RWPE1 (cell line): ENCODE results near the gene SRPK2.
"Not testable (repeated sequence)": the region's sequence is repeated elsewhere in the genome, so short reads cannot be mapped to it uniquely, and the experiment has no call there.

ENCODE experiments used
- CTCF ChIA-PET: fragments of 350-600 bp; sonication (Branson Sonifier 250); formaldehyde crosslinking; extraction: SDS; loops from one replicate; lab custom pipeline; 2021; lab: Yijun Ruan, JAX
- POLR2A ChIA-PET: fragments of 400-600 bp; formaldehyde crosslinking; extraction: SDS; loops from one replicate; lab custom pipeline; 2020; ENCODE audit warnings: antibody characterized with exemption; ENCODE audit not compliant: low non-redundant PET; lab: Yijun Ruan, JAX
- DNase-seq: peaks from one replicate; pipeline ENCODE4 v3.0.0; 2012; ENCODE audit warnings: low spot score
- H3K27ac ChIP-seq: fragments of 450-650 bp; 2 replicates; pipeline ENCODE4 v1.5.1; 2017
- TF ChIP-seq, protein P1 (sequence below): fragments of 450-650 bp; conservative IDR thresholded peaks from 2 replicates; pipeline ENCODE4 v1.5.1; 2017; ENCODE audit warnings: low read depth, mild to moderate bottlenecking

Gene SRPK2

DNA sequence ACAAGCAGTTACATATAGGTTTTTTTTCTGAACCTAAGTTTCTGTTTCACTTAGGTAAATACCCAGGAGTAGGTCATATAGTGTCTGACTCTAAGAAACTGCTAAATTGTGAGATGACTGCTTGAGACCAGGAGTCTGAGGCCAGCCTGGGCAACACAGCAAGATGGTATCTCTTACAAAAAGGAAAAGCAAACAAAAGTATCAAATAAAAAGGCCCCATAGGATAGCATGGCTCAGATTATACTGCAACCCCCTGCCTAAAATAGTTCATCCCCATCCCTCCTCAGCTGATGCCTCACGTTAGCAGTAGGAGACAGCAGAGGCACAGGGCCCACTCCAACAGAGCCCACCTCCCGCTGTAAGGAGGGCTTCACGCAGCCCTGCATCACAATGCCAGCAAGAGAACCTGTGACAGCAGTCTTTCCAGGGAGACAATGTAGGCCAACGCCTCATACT, 90.3 kb downstream of the SRPK2 start:
- CTCF ChIA-PET, result no interaction called here
- POLR2A ChIA-PET, result no interaction called here
- TF ChIP-seq, protein P1, sequence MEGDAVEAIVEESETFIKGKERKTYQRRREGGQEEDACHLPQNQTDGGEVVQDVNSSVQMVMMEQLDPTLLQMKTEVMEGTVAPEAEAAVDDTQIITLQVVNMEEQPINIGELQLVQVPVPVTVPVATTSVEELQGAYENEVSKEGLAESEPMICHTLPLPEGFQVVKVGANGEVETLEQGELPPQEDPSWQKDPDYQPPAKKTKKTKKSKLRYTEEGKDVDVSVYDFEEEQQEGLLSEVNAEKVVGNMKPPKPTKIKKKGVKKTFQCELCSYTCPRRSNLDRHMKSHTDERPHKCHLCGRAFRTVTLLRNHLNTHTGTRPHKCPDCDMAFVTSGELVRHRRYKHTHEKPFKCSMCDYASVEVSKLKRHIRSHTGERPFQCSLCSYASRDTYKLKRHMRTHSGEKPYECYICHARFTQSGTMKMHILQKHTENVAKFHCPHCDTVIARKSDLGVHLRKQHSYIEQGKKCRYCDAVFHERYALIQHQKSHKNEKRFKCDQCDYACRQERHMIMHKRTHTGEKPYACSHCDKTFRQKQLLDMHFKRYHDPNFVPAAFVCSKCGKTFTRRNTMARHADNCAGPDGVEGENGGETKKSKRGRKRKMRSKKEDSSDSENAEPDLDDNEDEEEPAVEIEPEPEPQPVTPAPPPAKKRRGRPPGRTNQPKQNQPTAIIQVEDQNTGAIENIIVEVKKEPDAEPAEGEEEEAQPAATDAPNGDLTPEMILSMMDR, result no peak
- no peak overlapping the region for H3K27ac ChIP-seq
- no peak for DNase-seq

DNA sequence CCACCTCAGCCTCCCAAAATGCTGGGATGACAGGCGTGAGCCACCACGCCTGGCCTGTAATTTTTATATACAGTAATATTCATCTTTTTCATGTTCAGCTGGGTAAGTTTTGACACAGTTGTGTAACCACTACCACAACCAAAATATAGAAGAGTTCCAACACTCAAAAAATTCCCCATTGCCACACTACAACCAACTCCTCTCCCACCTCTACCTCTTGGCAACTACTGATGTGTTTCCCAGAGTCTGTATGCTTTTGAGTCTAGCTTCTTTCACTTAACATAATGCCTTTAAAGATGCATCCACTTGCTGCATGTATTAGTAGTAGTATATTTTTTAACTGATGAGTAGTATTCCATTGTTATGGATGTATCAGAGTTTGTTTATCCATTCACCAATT, 90.7 kb downstream of the SRPK2 start:
- CTCF ChIA-PET, result no interaction called here
- POLR2A ChIA-PET, result no interaction called here
- DNase-seq, result no peak
- TF ChIP-seq, protein P1, result no peak
- H3K27ac ChIP-seq, result no peak overlapping the region

DNA sequence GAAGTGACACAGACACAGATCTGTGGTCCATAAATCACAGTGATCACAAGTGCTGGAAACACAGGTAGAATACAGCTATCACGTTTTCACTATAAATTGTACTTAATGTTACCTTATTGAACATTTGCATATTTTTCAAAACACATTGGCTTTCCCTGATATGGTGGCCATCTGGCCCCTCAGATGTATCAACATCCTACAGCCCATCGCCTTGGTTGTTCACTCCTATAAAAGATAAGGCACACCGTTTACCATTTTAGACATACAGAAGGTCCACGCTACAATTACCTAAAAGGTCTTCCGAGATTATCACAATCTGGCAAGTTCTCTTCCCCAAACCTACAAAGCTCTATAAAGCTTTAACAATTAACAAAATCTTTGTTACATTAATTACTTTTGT, 91.4 kb downstream of the SRPK2 start:
- TF ChIP-seq, protein P1, result no peak
- no peak for DNase-seq
- no peak overlapping the region for H3K27ac ChIP-seq
- ChIA-PET CTCF (no interaction called here), POLR2A (no interaction called here)

DNA sequence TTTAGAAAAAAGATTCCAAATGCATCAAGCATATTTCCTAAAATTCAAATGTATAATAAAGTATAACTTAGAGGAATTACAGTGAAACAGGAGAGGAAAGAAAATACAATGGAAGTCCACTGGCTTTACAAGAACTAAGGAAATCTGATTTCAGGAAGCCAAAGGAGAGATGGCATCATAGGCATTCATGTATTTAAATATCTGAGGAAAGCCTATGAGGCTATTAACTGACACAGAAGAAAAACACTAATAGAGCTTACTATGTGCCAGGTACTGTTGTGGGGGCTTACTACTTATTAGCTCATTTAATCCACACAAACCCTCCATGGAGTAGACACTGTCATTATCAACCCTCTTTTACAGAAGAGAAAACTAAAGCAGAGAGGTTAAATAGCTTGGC, 92.2 kb downstream of the SRPK2 start:
- POLR2A ChIA-PET, result no interaction called here
- TF ChIP-seq, protein P1, result no peak
- DNase-seq, result no peak
- CTCF ChIA-PET, result interaction anchor here (0.6 kb wide), 1 partner anchor 38 kb away, joined by 4 read pairs; no protein-coding TSS in a partner anchor
- no peak overlapping the region for H3K27ac ChIP-seq

DNA sequence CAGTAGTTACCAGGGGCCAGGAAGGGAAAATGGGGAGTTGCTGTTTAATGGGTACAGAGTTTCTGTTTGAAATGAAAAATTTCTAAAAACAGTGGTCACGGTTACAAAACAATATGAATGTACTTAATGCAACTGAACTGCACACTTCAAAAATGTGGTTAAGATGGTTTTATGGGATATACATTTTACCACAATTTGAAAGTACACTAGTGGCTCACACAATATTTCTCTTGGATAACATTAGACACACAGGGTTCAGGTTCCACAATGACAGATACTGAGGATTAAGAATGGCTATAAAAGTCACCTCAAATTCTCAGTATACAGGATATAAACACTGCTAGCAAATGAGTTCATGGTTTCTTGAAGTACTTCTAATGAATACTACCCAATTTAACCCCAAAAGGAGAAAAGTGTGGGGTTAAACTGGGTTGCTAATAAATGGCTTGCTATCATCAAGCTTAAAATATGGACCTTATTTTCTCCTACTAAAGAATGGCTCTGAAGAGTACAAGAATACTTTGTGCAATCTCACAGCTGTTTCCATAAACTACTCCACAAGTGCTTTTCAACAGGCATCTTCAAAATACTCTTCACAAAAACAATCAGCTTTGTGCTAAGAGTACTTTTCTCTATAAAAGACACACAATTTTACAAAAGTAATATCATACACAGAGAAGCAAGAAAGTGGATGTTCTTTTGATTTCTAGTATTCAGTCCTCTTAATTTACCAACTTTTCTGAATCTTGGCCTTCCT, 92.9 kb downstream of the SRPK2 start:
- TF ChIP-seq, protein P1, result no peak
- DNase-seq, result no peak
- CTCF ChIA-PET, result interaction anchor here (0.6 kb wide), 1 partner anchor 38 kb away, joined by 4 read pairs; no protein-coding TSS in a partner anchor
- no peak overlapping the region for H3K27ac ChIP-seq
- POLR2A ChIA-PET, result no interaction called here

DNA sequence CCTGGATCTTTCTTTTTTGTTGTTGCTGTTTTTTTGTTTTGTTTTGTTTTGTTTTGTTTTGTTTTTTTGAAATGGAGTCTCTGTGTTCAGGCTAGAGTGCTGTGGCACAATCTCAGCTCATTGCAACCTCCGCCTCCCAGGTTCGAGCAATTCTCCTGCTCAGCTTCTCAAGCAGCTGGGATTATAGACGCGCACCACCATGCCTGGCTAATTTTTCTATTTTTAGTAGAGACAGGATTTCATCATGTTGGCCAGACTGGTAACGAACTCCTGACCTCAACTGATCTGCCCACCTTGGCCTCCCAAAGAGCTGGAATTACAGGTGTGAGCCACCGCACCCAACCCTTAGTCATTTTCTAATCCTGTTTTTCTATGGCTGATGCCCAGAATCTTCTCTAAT, 94.2 kb downstream of the SRPK2 start:
- POLR2A ChIA-PET, DNase-seq, H3K27ac ChIP-seq: not testable (repeated sequence)
- CTCF ChIA-PET, result interaction anchor here (0.7 kb wide), 1 partner anchor 313 kb away, joined by 3 read pairs; no protein-coding TSS in a partner anchor

DNA sequence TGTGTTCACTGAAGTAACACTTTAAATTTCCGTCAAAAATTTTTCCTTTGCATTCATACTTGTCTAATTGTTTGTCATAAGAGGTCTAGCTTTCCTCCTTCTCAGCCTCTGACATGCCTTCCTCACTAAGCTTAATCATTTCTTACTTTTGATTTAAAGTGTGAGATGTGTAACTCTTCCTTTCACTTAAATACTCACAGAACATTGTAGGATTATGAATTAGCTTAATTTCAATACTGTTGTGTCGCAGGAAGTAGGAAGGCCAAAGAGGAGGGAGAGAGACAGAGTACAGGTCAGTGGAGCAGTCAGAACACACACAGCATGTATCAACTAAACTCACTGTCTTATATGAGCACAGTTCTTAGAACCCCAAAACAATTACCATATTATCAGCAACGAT, 99.0 kb downstream of the SRPK2 start:
- TF ChIP-seq, protein P1, result no peak
- CTCF ChIA-PET, result no interaction called here
- no peak overlapping the region for H3K27ac ChIP-seq
- no peak for DNase-seq
- POLR2A ChIA-PET, result no interaction called here
